ENCODE results near the gene SH3RF2.
A peak's percentile ranks its signal among the peaks of the same experiment; 100 is the strongest.

The SH3RF2 gene

DNA sequence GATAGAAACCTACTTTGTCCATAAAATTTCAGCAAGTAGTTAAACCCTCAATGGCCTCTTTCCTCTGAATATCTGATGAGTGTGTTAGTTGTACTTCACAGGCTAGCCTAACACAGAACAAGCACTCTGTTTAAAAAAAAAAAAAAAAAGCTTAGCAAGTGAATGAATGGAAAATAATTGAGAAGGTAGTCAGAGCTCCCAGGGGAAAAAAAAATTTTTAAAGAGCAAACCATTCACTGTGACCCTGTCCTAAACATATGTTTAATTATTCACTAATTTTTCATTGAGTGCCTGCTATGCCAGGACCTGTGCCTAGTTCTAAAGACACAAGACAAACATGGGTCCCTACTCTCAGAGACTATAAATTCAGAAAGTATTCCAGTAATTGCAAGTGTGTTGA is 69.3 kb downstream of the SH3RF2 start:
- H3K18ac ChIP-seq (ENCODE audit: low read length): no peak overlapping the region

DNA sequence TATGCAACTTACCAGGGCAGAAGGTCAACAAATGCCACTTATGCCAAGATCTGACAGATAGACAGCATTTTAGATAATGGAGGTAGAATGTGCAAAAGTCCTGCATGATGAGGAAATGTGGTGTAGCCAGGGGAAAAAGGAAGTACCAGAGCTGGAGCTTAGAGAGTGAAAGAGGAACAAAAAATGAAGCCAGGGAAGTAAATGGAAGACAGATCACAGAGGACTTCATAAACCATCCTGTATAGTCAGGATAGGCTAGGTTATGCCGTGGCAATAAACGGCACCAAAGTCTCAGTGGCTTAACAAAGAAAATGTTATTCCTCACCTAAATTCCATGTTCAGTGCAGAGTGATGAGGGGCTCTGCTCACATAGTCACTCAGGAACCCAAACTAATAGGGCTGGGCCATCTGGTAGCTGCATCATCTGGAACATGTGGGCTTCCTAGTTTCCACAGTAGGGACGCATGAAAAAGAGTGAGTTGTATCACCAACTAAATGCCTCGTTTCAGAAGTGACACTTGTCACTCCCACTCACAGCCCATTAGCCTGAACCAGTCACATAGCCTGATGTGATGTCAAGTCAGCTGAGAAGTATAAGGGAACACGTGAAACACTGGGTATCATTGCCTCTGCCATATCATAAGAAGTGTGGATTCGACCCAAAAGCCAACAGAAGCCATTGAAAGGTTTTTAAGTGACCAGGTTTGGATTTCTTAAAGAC is 70.3 kb downstream of the SH3RF2 start:
- no peaks in the 10 kb centered on the region for H3K36me3 ChIP-seq (ENCODE audit: control insufficient read depth in 1 of 2, insufficient read depth in 2 of 2, low read length in 2 of 2)
- H3K4me3 ChIP-seq (ENCODE audit: low read depth, low read length): no peak overlapping the region
- no peak overlapping the region for H4K8ac ChIP-seq (ENCODE audit: low read depth, low read length)
- no peak overlapping the region for H2AFZ ChIP-seq (ENCODE audit: insufficient read depth, low read length, poor library complexity)
- H3K4me1 ChIP-seq (ENCODE audit: control insufficient read depth in 1 of 2, insufficient read depth in 2 of 2, low read length in 2 of 2): no peaks in the 10 kb centered on the region
- no peak overlapping the region for H3K18ac ChIP-seq (ENCODE audit: low read length)
- H3K4ac ChIP-seq (ENCODE audit: low read depth, low read length): no peak overlapping the region
- no peak overlapping the region for H2BK5ac ChIP-seq (ENCODE audit: low read depth, low read length, poor library complexity)
- H3K9ac ChIP-seq (ENCODE audit: low read length): no peak overlapping the region
- no peaks in the 10 kb centered on the region for H3K9me3 ChIP-seq (ENCODE audit: insufficient read depth, low read depth, low read length)
- no peaks in the 10 kb centered on the region for H3K79me2 ChIP-seq (ENCODE audit: control insufficient read depth, insufficient read depth, low read length, poor library complexity)
- peak in 1 of 2 donors; percentile 3 for DNase-seq
- H3K79me1 ChIP-seq (ENCODE audit: low read length): no peaks in the 10 kb centered on the region
- no peaks in the 10 kb centered on the region for H3K27me3 ChIP-seq (ENCODE audit: insufficient read depth, low read length)
- WGBS (ENCODE audit: extremely low coverage, insufficient coverage, insufficient read length): no CpG with 5 or more reads among the region's 6 CpGs
- H3K23ac ChIP-seq (ENCODE audit: low read length): no peak overlapping the region
- H2AK5ac ChIP-seq (ENCODE audit: low read length): no peak overlapping the region
- H3K4me2 ChIP-seq (ENCODE audit: low read length): no peak overlapping the region
- H3K14ac ChIP-seq (ENCODE audit: low read length): no peak overlapping the region
- no peak overlapping the region for H3K27ac ChIP-seq (ENCODE audit: low read depth, low read length)
- no peak overlapping the region for H4K12ac ChIP-seq (ENCODE audit: low read depth, low read length)
- H4K91ac ChIP-seq (ENCODE audit: low read depth, low read length): no peak overlapping the region
- no peak overlapping the region for H2BK12ac ChIP-seq (ENCODE audit: low read length)
- no peak overlapping the region for H2BK120ac ChIP-seq (ENCODE audit: insufficient read depth, low read length, poor library complexity)

More for the DNA sequence above, 69.3 kb downstream of the SH3RF2 start:
- H3K4me3 ChIP-seq (ENCODE audit: low read depth, low read length): no peak overlapping the region
- H3K4me2 ChIP-seq (ENCODE audit: low read length): no peak overlapping the region
- H4K8ac ChIP-seq (ENCODE audit: low read depth, low read length): no peak overlapping the region
- H3K23ac ChIP-seq (ENCODE audit: low read length): no peak overlapping the region
- no peak overlapping the region for H2BK12ac ChIP-seq (ENCODE audit: low read length)
- H3K27me3 ChIP-seq (ENCODE audit: insufficient read depth, low read length): no peaks in the 10 kb centered on the region
- no peaks in the 10 kb centered on the region for H3K4me1 ChIP-seq (ENCODE audit: control insufficient read depth in 1 of 2, insufficient read depth in 2 of 2, low read length in 2 of 2)
- no peak overlapping the region for H4K91ac ChIP-seq (ENCODE audit: low read depth, low read length)
- H3K36me3 ChIP-seq (ENCODE audit: control insufficient read depth in 1 of 2, insufficient read depth in 2 of 2, low read length in 2 of 2): no peaks in the 10 kb centered on the region
- no peak overlapping the region for H3K4ac ChIP-seq (ENCODE audit: low read depth, low read length)
- no peak overlapping the region for H3K9ac ChIP-seq (ENCODE audit: low read length)
- no peak overlapping the region for H2BK120ac ChIP-seq (ENCODE audit: insufficient read depth, low read length, poor library complexity)
- no peak overlapping the region for H4K12ac ChIP-seq (ENCODE audit: low read depth, low read length)
- no peak overlapping the region for H2AFZ ChIP-seq (ENCODE audit: insufficient read depth, low read length, poor library complexity)
- no peaks in the 10 kb centered on the region for H3K79me2 ChIP-seq (ENCODE audit: control insufficient read depth, insufficient read depth, low read length, poor library complexity)
- H3K27ac ChIP-seq (ENCODE audit: low read depth, low read length): no peak overlapping the region
- H3K9me3 ChIP-seq (ENCODE audit: insufficient read depth, low read depth, low read length): no peaks in the 10 kb centered on the region
- DNase-seq: no peak
- no peak overlapping the region for H2AK5ac ChIP-seq (ENCODE audit: low read length)
- H3K79me1 ChIP-seq (ENCODE audit: low read length): no peaks in the 10 kb centered on the region
- no peak overlapping the region for H3K14ac ChIP-seq (ENCODE audit: low read length)
- H2BK5ac ChIP-seq (ENCODE audit: low read depth, low read length, poor library complexity): no peak overlapping the region

DNA sequence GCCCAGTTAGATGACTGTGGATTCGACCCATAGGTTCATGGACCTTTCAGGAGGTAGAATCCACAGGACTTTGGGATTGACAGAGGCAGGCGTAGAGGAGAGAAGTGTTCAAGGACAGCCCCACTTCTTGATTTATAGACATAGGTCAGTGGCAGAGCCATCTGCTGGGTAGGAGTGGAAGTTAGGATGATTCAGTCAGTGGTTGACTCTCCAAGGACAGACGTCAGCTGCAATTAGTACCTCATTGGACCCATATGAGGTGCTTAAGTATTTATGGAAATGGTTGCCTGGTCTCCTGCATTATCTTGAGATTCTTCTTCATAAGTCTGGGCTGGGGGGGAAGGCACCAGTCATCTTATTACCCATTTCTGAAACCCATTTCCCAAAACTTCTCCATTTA is 70.9 kb downstream of the SH3RF2 start:
- Histone ChIP-seq H2BK120ac (ENCODE audit: insufficient read depth, low read length, poor library complexity) (no peak overlapping the region), H2AFZ (ENCODE audit: insufficient read depth, low read length, poor library complexity) (no peak overlapping the region), H3K18ac (ENCODE audit: low read length) (no peak overlapping the region), H3K4ac (ENCODE audit: low read depth, low read length) (no peak overlapping the region), H3K27me3 (ENCODE audit: insufficient read depth, low read length) (no peaks in the 10 kb centered on the region), H3K27ac (ENCODE audit: low read depth, low read length) (no peak overlapping the region), H2BK12ac (ENCODE audit: low read length) (no peak overlapping the region), H2BK5ac (ENCODE audit: low read depth, low read length, poor library complexity) (no peak overlapping the region), H3K4me2 (ENCODE audit: low read length) (no peak overlapping the region), H3K79me1 (ENCODE audit: low read length) (no peaks in the 10 kb centered on the region), H4K12ac (ENCODE audit: low read depth, low read length) (no peak overlapping the region), H4K8ac (ENCODE audit: low read depth, low read length) (no peak overlapping the region), H3K14ac (ENCODE audit: low read length) (no peak overlapping the region), H3K4me1 (ENCODE audit: control insufficient read depth in 1 of 2, insufficient read depth in 2 of 2, low read length in 2 of 2) (no peaks in the 10 kb centered on the region), H3K23ac (ENCODE audit: low read length) (no peak overlapping the region), H3K9ac (ENCODE audit: low read length) (no peak overlapping the region), H3K4me3 (ENCODE audit: low read depth, low read length) (no peak overlapping the region), H3K9me3 (ENCODE audit: insufficient read depth, low read depth, low read length) (no peaks in the 10 kb centered on the region), H3K79me2 (ENCODE audit: control insufficient read depth, insufficient read depth, low read length, poor library complexity) (no peaks in the 10 kb centered on the region), H4K91ac (ENCODE audit: low read depth, low read length) (no peak overlapping the region), H3K36me3 (ENCODE audit: control insufficient read depth in 1 of 2, insufficient read depth in 2 of 2, low read length in 2 of 2) (no peaks in the 10 kb centered on the region), H2AK5ac (ENCODE audit: low read length) (no peak overlapping the region)
- peak in 1 of 2 donors; percentile 17 for DNase-seq
- no CpG with 5 or more reads among the region's 3 CpGs for WGBS (ENCODE audit: extremely low coverage, insufficient coverage, insufficient read length)

DNA sequence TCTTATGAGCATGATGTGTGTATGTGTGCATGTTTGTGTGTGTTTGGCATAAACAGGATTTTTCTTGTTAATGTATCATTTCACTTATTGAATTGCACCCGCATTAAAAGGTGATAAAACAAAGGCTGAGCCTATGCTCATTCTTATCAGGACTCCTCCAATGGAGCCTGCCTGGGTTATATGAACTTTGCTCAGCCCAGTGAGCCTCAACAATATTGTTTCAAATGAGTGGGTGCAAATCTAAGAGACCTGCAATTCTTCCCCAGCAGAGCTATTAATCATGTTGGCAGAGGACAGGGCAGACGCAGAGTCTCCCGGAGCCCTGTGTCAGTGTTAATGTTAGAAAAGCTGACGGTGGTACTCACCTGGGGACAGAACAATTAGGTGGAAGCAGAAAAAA is 71.6 kb downstream of the SH3RF2 start:
- H3K4ac ChIP-seq (ENCODE audit: low read depth, low read length): no peak overlapping the region
- no peak overlapping the region for H4K91ac ChIP-seq (ENCODE audit: low read depth, low read length)
- no peak overlapping the region for H3K9ac ChIP-seq (ENCODE audit: low read length)
- no peak overlapping the region for H3K27ac ChIP-seq (ENCODE audit: low read depth, low read length)
- no peak overlapping the region for H3K14ac ChIP-seq (ENCODE audit: low read length)
- H3K9me3 ChIP-seq (ENCODE audit: insufficient read depth, low read depth, low read length): no peaks in the 10 kb centered on the region
- no peak overlapping the region for H2BK120ac ChIP-seq (ENCODE audit: insufficient read depth, low read length, poor library complexity)
- no peak for DNase-seq
- H2AK5ac ChIP-seq (ENCODE audit: low read length): no peak overlapping the region
- no peak overlapping the region for H3K23ac ChIP-seq (ENCODE audit: low read length)
- H4K8ac ChIP-seq (ENCODE audit: low read depth, low read length): no peak overlapping the region
- WGBS (ENCODE audit: extremely low coverage, insufficient coverage, insufficient read length): no CpG with 5 or more reads among the region's 4 CpGs
- H4K12ac ChIP-seq (ENCODE audit: low read depth, low read length): no peak overlapping the region
- H3K79me1 ChIP-seq (ENCODE audit: low read length): no peaks in the 10 kb centered on the region
- H3K79me2 ChIP-seq (ENCODE audit: control insufficient read depth, insufficient read depth, low read length, poor library complexity): no peaks in the 10 kb centered on the region
- H3K4me1 ChIP-seq (ENCODE audit: control insufficient read depth in 1 of 2, insufficient read depth in 2 of 2, low read length in 2 of 2): no peaks in the 10 kb centered on the region
- H3K4me2 ChIP-seq (ENCODE audit: low read length): no peak overlapping the region
- no peaks in the 10 kb centered on the region for H3K36me3 ChIP-seq (ENCODE audit: control insufficient read depth in 1 of 2, insufficient read depth in 2 of 2, low read length in 2 of 2)
- H3K18ac ChIP-seq (ENCODE audit: low read length): no peak overlapping the region
- H2BK5ac ChIP-seq (ENCODE audit: low read depth, low read length, poor library complexity): no peak overlapping the region
- no peak overlapping the region for H2AFZ ChIP-seq (ENCODE audit: insufficient read depth, low read length, poor library complexity)
- no peaks in the 10 kb centered on the region for H3K27me3 ChIP-seq (ENCODE audit: insufficient read depth, low read length)
- H2BK12ac ChIP-seq (ENCODE audit: low read length): no peak overlapping the region
- no peak overlapping the region for H3K4me3 ChIP-seq (ENCODE audit: low read depth, low read length)
